SIG-M5 treated with dmso at 0.1 percent for 504 hours (cell line): ENCODE results near the gene FAM78B.
A peak's percentile ranks its signal among the peaks of the same experiment; 100 is the strongest.

Source experiments
- DNase-seq: peaks from one replicate; lab custom pipeline; 2025; ENCODE audit not compliant: unreplicated experiment; lab: John Stamatoyannopoulos, UW

FAM78B gene

GRCh38 chr1:166121010-166121409 is 45.8 kb downstream of the FAM78B start:
- DNase-seq, result no peak

DNA sequence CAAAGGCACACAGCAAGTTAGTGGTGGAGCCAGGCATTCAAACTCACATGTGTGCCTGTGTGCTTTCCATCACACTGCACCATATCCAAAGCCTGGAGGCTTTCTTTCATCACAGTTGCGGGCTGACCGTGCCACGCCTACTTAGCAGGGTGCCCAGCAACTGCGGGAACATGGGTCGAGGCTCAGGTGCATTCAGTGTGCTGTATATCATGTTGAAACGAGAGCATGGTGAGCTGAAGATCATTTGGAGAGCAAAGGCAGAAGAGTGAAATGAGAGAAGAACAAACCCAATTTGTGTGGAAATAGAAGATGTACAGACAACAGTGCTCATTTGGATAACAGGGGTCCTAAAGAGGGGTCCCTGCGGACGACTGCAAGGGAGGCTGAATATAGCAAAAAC is 46.5 kb downstream of the FAM78B start:
- no peak for DNase-seq

- DNase-seq, result no peak
Measured at GRCh38 chr1:166119471-166119965, 47.3 kb downstream of the FAM78B start.

- no peak for DNase-seq
Measured at GRCh38 chr1:166117776-166118175, 49.0 kb downstream of the FAM78B start.

- DNase-seq, result no peak
Measured at GRCh38 chr1:166116026-166116425, 50.8 kb downstream of the FAM78B start.

- DNase-seq, result no peak
Measured at GRCh38 chr1:166114419-166114818, 52.4 kb downstream of the FAM78B start.

GRCh38 chr1:166113630-166114029 is 53.2 kb downstream of the FAM78B start:
- DNase-seq, result no peak

GRCh38 chr1:166113031-166113430 is 53.8 kb downstream of the FAM78B start:
- DNase-seq, result no peak

DNA sequence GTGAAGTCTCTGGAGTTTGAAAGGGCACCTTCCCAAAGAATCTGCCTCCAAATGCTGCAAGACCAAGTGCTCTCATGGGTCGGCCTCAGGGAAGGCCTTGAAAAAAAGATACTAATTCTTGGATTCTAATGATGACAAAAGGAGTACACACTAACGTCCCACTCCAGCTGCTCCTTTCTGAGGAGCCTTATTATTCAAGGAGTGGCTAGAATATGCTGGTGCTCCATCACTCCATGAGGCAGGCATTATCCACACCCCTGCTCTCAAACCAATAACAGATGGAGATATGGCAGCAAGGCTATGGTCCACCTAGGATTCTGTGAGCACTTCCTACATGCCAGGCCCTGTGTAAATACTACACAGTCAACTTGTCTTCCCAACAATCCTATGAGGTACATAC is 54.4 kb downstream of the FAM78B start:
- DNase-seq, result no peak

- no peak for DNase-seq
Measured at GRCh38 chr1:166111430-166111829, 55.4 kb downstream of the FAM78B start.

- DNase-seq, result no peak
Measured at GRCh38 chr1:166090244-166090643, 76.6 kb downstream of the FAM78B start.

- peak; percentile 5 for DNase-seq
Measured at GRCh38 chr1:166089804-166090203, 77.0 kb downstream of the FAM78B start.

- DNase-seq, result no peak
Measured at GRCh38 chr1:166088572-166088955, 78.2 kb downstream of the FAM78B start.

DNA sequence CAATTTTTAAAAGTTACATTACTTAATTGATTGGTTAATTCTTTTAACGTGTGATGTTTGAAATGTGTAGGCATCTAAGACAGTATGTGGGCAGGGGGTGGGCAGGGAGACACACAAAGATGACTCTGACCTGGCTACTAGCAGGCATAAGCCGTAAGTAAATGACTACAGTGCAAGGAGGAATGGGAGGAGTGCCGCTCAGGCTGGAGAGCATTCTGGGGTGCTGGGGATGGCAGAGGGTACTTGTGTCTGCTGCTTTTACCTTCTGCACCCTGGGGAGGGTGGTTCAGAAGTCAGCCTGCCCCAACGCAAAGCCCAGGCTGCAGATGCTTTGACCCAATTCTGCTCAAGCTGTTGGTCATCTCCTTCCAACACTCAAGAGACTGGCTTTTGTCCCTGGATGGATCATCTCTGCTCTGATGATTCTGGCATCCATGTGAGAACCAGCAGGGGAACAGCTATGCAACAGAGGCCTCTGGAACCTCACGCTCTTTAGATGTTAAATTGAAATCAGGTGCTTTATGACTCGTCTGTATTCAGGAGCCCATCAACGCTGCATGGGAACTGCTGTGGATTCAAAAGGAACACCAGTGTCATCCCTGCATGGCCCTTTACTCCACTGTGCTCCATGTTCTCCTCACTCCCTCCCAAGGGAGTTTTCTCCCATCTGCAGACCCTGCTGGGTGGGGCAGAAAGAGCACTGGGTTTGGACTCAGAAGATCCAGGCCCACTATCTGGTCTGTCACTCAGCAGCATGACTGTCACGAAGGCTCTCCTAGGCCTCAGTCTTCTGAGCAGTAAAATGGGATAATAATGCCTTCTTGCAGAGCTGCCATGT is 78.8 kb downstream of the FAM78B start:
- DNase-seq, result no peak

- DNase-seq, result no peak
Measured at GRCh38 chr1:166086113-166086883, 80.5 kb downstream of the FAM78B start.

- no peak for DNase-seq
Measured at GRCh38 chr1:166084613-166085012, 82.2 kb downstream of the FAM78B start.

- no peak for DNase-seq
Measured at GRCh38 chr1:166083887-166084286, 82.9 kb downstream of the FAM78B start.

DNA sequence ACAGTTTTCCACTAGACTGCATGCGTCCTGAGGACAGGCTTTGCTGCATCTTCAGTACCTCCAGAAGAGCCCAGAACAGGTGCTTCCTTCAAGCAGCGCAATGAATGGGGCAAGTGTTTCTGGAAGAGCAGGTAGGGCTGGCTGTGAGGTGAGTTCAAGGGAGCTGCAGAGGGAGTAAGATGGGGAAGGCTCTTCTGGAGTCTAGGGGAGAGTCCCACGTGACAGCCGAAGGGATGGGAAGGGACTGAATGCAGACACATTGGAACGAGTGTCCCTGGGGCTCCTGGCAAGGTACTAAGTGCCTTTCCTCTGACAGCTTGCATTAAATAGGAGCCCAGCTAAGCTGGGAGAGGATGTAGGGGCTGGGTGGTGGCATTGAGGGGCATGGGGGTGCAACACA is 84.2 kb downstream of the FAM78B start:
- no peak for DNase-seq

DNA sequence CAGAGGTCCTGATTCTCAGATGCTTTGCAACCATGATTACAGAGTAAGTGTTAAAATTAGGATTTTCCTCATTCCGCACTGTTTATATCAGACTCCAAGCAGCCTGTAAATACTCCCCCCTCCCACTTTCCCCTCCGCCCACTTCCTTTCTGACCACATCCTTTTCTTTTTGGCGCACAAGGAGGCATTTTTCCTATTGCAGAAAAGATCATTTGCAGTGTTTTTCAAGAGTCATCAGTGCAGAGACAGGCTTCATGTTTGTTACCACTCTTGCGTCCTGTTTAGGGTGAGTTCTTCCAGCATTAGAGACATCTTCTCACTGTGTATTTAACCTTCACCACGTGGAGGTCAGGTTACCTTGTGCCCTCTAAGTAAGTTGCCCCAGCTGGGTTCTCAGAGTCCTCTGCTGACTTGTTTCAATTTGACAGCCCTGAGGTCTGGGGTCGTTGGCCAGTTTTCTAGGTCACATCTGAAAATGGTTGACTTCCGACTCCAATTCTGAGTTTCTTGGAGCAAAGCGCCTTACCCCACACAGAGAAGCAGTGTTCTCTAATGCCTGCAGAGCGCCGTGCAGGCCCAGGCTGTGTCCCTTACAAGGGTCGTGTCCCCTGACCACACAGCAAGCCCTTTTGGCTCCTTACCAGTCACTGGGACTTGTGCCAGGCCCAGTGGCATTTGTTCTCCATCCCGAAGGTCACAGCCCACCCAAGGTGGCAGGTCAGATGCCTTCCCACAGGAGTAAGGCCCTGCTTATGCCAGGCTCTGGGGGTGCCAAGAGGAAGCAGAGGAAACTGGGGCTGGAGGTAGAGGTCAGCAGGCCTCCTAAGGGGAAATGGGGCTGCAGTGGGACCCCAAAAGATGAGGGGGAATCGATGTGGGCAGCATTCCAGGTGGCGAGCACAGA is 85.6 kb downstream of the FAM78B start:
- no peak for DNase-seq

GRCh38 chr1:166080277-166080966 is 86.4 kb downstream of the FAM78B start:
- DNase-seq, result no peak

- DNase-seq, result no peak
Measured at GRCh38 chr1:166079276-166079675, 87.5 kb downstream of the FAM78B start.
